SH-SY5Y (cell line): Measurements from ENCODE around the gene DMD.

Experiments
- GATA2 ChIP-seq: IDR thresholded peaks from 2 replicates; pipeline ENCODE4 v1.6.1; 2011; ENCODE audit warnings: mild to moderate bottlenecking, low read depth, low read length
- GATA3 ChIP-seq: IDR thresholded peaks from 2 replicates; pipeline ENCODE4 v1.6.1; 2011; ENCODE audit warnings: low read depth, mild to moderate bottlenecking, low read length, moderate library complexity

DMD gene

DNA sequence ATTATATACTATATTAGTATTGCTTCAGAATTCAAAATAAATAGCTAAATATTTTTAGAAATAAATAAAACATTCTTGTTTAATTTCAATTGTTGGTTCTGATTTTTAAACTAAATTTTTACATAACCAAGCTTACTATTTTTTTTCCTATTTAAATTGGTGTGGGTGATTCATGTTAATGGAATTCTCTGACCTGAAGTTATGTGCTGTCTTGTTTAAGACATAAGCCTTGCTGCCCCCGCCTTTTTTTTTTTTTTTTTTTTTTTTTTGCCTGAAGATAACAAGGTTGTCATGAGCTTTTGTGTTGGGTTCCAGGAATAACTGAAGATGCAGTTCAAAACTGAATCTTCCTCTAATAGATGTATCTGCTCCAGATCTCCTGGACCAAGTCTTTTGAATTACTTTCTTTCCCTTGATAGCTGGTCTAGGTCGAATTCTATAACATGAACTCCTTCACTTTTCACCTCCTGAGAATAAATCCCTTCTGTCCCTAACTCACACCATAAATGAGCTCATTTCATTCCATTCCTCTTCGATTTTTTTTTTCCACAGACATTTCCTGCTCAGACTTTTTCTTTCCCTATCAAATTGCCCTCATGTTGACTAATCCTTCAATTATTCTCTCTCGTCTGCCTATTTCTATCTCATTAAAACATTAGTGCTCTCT lies 1878.1 kb downstream of the DMD start:
- TF ChIP-seq GATA3 (no peak), GATA2 (no peak)

DNA sequence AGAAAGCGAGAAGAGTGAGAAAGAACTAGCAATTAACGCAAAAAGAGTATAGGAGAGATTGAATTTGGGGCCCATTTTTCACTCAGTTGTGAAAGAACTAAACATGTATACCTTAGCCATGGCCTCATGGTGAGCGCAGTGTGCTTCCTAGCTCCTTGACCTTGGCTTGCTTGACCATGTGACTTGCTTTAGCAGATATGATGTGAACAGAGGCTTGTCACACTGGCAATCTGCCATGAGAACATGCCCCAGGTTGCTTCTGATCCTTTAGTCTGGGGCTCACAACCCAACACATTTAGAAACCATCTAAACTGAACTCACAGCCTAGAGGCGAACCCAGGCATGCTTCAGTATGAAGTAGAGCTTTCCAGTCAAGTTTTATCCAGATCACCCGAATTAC lies 1879.4 kb downstream of the DMD start:
- TF ChIP-seq GATA2, result peak; percentile 43; the same call in 1 of the 2 replicates
- no peak for TF ChIP-seq GATA3

- TF ChIP-seq GATA2 (no peak), GATA3 (no peak)
Observed at GRCh38 chrX:31331015-31331414, 1880.3 kb downstream of the DMD start.

DNA sequence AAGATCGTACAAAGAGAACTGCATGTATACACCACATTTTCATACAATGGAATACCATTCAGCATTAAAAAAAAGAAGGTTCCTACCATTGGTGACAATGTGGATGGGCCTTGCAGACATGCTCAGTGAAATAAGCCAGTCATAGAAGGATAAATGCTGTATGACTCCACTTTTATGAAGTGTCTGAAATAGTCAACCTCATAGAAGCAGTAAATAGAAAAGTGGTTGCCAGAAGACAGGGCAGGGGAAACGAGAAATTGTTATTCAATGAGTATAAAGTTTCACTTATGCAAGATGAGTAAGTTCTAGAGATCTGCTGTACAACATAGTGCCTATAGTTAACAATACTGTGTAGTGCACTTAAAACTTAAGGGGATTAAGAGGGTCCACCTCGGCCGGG lies 1882.1 kb downstream of the DMD start:
- no peak for TF ChIP-seq GATA2
- TF ChIP-seq GATA3, result no peak

GRCh38 chrX:31323658-31324057 lies 1887.7 kb downstream of the DMD start:
- TF ChIP-seq GATA3 (no peak), GATA2 (no peak)

DNA sequence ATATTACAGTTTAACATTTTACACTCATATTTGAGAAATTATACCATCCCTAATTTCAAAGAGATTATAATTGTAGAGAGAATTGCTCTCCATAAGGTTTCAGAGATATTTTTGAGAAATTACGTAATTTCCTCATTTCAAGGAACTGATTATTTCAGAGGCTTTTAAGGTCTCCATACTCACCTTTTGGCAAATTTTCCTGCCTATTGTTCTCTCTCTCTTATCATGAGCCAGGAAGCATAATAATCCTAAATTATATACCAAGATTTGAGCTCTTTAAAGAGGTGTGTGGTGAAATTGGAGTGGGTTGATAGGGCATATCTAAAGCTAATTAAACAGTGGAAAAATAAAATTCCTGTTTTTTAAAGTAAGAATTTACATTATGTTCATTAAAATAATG lies 1890.6 kb downstream of the DMD start:
- TF ChIP-seq GATA2 (no peak), GATA3 (no peak)

- TF ChIP-seq GATA3 (no peak), GATA2 (no peak)
Observed at GRCh38 chrX:31319586-31319985, 1891.8 kb downstream of the DMD start.

DNA sequence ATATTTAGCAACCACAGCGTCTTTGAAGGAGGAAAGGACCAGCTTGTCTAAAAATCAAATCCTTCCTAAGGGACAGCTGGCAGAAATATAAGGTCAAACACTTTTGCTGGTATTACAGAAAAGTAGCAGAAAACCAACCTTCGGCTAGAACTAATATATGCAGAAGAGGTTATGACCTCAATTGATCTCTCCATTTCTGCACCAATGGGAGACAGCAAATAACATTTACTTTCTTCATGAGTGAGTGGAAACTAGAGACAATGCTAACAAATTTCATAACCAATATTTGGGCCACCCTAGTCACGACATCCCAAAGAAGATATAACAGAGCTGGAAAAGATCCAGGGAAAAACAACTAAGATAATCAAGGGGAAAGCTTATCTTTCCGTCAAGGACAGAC lies 1892.5 kb downstream of the DMD start:
- TF ChIP-seq GATA2, result no peak
- TF ChIP-seq GATA3, result no peak

GRCh38 chrX:31316340-31316991 lies 1894.9 kb downstream of the DMD start:
- no peak for TF ChIP-seq GATA3
- no peak for TF ChIP-seq GATA2

DNA sequence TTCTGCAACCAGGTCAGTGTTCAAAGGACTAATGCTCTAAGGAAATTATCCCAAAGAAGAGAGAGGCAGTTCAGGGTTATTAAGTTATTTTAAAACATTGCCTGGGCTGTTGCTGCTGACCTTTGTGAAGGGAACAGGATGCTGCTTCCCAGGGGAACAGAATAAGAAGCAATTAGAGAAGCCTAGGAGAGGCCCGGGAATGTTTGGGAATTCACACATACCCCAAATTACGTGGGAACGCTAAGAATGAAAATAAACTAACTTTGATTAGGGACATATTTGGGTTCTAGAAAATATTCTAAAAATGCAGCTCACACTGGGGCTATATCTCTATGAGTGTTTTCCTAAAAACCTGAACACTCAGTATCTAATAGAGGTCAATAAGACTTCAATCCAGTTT lies 1896.4 kb downstream of the DMD start:
- TF ChIP-seq GATA3 (no peak), GATA2 (no peak)

DNA sequence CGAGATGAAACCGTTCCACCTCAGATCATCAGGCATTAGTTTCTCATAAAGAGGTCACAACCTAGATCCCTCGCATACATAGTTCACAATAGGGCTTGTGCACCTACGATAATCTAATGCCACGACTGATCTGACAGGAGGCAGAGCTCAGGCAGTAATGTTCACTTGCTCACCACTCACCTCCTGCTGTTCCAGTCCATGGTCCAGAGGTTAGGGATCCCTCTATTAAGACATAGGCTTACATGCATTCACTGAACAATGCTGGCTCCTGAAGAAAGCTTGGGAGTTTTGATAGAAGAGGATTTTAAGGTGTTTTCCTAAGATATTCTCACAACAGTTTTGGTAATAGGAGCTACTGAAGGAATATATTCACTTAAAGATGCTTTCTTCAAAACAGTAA lies 1903.4 kb downstream of the DMD start:
- no peak for TF ChIP-seq GATA2
- TF ChIP-seq GATA3, result no peak

GRCh38 chrX:31302573-31303075 lies 1908.7 kb downstream of the DMD start:
- no peak for TF ChIP-seq GATA3
- no peak for TF ChIP-seq GATA2

GRCh38 chrX:31301941-31302340 lies 1909.4 kb downstream of the DMD start:
- TF ChIP-seq GATA2 (no peak), GATA3 (no peak)

GRCh38 chrX:31301203-31301602 lies 1910.1 kb downstream of the DMD start:
- no peak for TF ChIP-seq GATA3
- TF ChIP-seq GATA2, result no peak

DNA sequence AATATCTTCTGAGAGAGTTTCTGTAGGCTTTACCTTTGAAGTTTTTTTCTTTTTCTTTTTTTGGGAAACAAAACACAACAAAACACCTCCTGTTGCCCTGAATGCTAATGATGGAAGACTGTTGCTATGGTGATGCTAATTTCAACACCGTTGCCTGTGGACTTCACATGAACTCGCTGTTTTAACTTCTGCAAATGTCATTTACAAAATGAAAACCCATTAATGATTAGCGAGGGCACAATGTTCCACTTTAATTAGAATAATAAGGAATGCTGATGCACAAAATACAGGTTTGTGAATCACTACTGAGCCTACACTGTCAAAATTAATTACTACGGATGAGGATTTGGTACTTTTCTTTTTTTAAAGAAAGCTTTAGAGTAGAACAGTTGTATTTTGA lies 1912.4 kb downstream of the DMD start:
- TF ChIP-seq GATA2, result no peak
- TF ChIP-seq GATA3, result no peak

GRCh38 chrX:31297881-31298280 lies 1913.5 kb downstream of the DMD start:
- TF ChIP-seq GATA3, result no peak
- no peak for TF ChIP-seq GATA2
